ENCODE measurements around the gene CEP57L1. TPM values are rescaled to one million over a fixed set of nuclear protein-coding genes. Genes with fewer than 3 reads are reported as not detected.

Gene CEP57L1
- total RNA-seq, 1 donor from 2014 or later, result 17.5 TPM

GRCh38 chr6:109060571-109060970 is 34.7 kb upstream of the CEP57L1 start:
- Histone ChIP-seq H3K27me3 (ENCODE audit: insufficient read depth, low read length) (no peaks in the 10 kb centered on the region), H3K4me2 (ENCODE audit: low read length) (no peak overlapping the region), H3K9me3 (ENCODE audit: insufficient read depth, low read depth, low read length) (no peaks in the 10 kb centered on the region), H3K4me3 (ENCODE audit: insufficient read depth, low read depth, low read length) (no peak overlapping the region), H4K20me1 (ENCODE audit: insufficient read depth, low read length) (no peaks in the 10 kb centered on the region), H2AFZ (ENCODE audit: low read depth, low read length) (no peak overlapping the region), H3K4me1 (ENCODE audit: insufficient read depth, low read length) (no peaks in the 10 kb centered on the region), H3K27ac (ENCODE audit: low read depth, low read length) (no peak overlapping the region), H3K79me2 (ENCODE audit: insufficient read depth, low read length) (no peaks in the 10 kb centered on the region), H3K9ac (ENCODE audit: low read length) (no peak overlapping the region), H3K36me3 (ENCODE audit: insufficient read depth, low read length) (no peaks in the 10 kb centered on the region)
- no peak for DNase-seq (ENCODE audit: low read depth)
- Mint-ChIP-seq H3K9me3 (ENCODE audit: unreplicated experiment) (no peaks in the 10 kb centered on the region), H3K4me3 (ENCODE audit: unreplicated experiment) (no peak overlapping the region), H3K4me1 (ENCODE audit: low read depth, unreplicated experiment) (peaks cover 19% of the 10 kb centered on the region), H3K27ac (ENCODE audit: unreplicated experiment) (no peak overlapping the region), H3K36me3 (ENCODE audit: low read depth, unreplicated experiment) (no peaks in the 10 kb centered on the region), H3K27me3 (ENCODE audit: low read depth, unreplicated experiment) (no peaks in the 10 kb centered on the region)
- TF ChIP-seq, protein P1, sequence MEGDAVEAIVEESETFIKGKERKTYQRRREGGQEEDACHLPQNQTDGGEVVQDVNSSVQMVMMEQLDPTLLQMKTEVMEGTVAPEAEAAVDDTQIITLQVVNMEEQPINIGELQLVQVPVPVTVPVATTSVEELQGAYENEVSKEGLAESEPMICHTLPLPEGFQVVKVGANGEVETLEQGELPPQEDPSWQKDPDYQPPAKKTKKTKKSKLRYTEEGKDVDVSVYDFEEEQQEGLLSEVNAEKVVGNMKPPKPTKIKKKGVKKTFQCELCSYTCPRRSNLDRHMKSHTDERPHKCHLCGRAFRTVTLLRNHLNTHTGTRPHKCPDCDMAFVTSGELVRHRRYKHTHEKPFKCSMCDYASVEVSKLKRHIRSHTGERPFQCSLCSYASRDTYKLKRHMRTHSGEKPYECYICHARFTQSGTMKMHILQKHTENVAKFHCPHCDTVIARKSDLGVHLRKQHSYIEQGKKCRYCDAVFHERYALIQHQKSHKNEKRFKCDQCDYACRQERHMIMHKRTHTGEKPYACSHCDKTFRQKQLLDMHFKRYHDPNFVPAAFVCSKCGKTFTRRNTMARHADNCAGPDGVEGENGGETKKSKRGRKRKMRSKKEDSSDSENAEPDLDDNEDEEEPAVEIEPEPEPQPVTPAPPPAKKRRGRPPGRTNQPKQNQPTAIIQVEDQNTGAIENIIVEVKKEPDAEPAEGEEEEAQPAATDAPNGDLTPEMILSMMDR (IDR thresholded peaks at IDR 0.05; ENCODE audit: insufficient read depth, low read depth, low read length), result no peak
- TF ChIP-seq EZH2 (IDR thresholded peaks at IDR 0.05; ENCODE audit: insufficient read depth, low read length), result no peak
- FAIRE-seq, result no peak

DNA sequence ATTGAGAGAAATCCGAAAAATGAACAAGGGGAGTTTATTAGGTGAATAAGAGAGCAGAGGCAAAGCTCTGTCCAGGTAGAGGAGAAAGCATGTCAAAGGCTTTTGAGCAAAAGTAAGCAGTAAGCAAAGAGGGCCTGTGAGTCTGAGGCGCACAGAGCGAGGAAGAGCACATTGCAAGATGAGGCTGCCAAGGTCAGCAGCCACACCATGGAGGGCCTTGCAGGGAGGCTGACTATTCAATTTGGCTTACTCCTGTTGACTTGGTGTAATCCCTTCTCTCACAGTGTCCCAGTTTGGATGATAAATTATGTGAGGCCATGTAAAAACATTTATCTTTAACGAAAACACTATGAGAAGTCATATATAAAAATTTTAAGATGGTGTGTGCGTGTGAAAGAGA is 33.1 kb upstream of the CEP57L1 start:
- H3K4me2 ChIP-seq (ENCODE audit: low read length), result no peak overlapping the region
- H3K4me1 ChIP-seq (ENCODE audit: insufficient read depth, low read length), result no peaks in the 10 kb centered on the region
- H3K9me3 ChIP-seq (ENCODE audit: insufficient read depth, low read depth, low read length), result no peaks in the 10 kb centered on the region
- no peaks in the 10 kb centered on the region for H4K20me1 ChIP-seq (ENCODE audit: insufficient read depth, low read length)
- no peak overlapping the region for H3K27ac ChIP-seq (ENCODE audit: low read depth, low read length)
- Mint-ChIP-seq H3K9me3 (ENCODE audit: unreplicated experiment) (no peaks in the 10 kb centered on the region), H3K36me3 (ENCODE audit: low read depth, unreplicated experiment) (no peaks in the 10 kb centered on the region), H3K4me3 (ENCODE audit: unreplicated experiment) (no peak overlapping the region), H3K27ac (ENCODE audit: unreplicated experiment) (no peak overlapping the region), H3K27me3 (ENCODE audit: low read depth, unreplicated experiment) (no peaks in the 10 kb centered on the region), H3K4me1 (ENCODE audit: low read depth, unreplicated experiment) (peaks cover 16% of the 10 kb centered on the region)
- DNase-seq (ENCODE audit: low read depth), result no peak
- FAIRE-seq, result no peak
- H3K27me3 ChIP-seq (ENCODE audit: insufficient read depth, low read length), result no peaks in the 10 kb centered on the region
- H3K9ac ChIP-seq (ENCODE audit: low read length), result no peak overlapping the region
- H3K36me3 ChIP-seq (ENCODE audit: insufficient read depth, low read length), result no peaks in the 10 kb centered on the region
- TF ChIP-seq EZH2 (IDR thresholded peaks at IDR 0.05; ENCODE audit: insufficient read depth, low read length), result no peak
- TF ChIP-seq, protein P1 (IDR thresholded peaks at IDR 0.05; ENCODE audit: insufficient read depth, low read depth, low read length), result no peak
- H3K79me2 ChIP-seq (ENCODE audit: insufficient read depth, low read length), result no peaks in the 10 kb centered on the region
- no peak overlapping the region for H2AFZ ChIP-seq (ENCODE audit: low read depth, low read length)
- no peak overlapping the region for H3K4me3 ChIP-seq (ENCODE audit: insufficient read depth, low read depth, low read length)

GRCh38 chr6:109062767-109063352 is 32.4 kb upstream of the CEP57L1 start:
- no peak overlapping the region for H3K4me3 Mint-ChIP-seq (ENCODE audit: unreplicated experiment)
- Histone ChIP-seq H3K4me2 (ENCODE audit: low read length) (no peak overlapping the region), H3K27ac (ENCODE audit: low read depth, low read length) (no peak overlapping the region), H3K79me2 (ENCODE audit: insufficient read depth, low read length) (no peaks in the 10 kb centered on the region), H3K9ac (ENCODE audit: low read length) (no peak overlapping the region), H2AFZ (ENCODE audit: low read depth, low read length) (no peak overlapping the region), H4K20me1 (ENCODE audit: insufficient read depth, low read length) (no peaks in the 10 kb centered on the region), H3K4me3 (ENCODE audit: insufficient read depth, low read depth, low read length) (no peak overlapping the region), H3K4me1 (ENCODE audit: insufficient read depth, low read length) (no peaks in the 10 kb centered on the region), H3K36me3 (ENCODE audit: insufficient read depth, low read length) (no peaks in the 10 kb centered on the region), H3K9me3 (ENCODE audit: insufficient read depth, low read depth, low read length) (no peaks in the 10 kb centered on the region), H3K27me3 (ENCODE audit: insufficient read depth, low read length) (no peaks in the 10 kb centered on the region)
- no peaks in the 10 kb centered on the region for H3K36me3 Mint-ChIP-seq (ENCODE audit: low read depth, unreplicated experiment)
- H3K9me3 Mint-ChIP-seq (ENCODE audit: unreplicated experiment), result no peaks in the 10 kb centered on the region
- DNase-seq (ENCODE audit: low read depth), result no peak
- peaks cover 16% of the 10 kb centered on the region for H3K4me1 Mint-ChIP-seq (ENCODE audit: low read depth, unreplicated experiment)
- FAIRE-seq, result no peak
- TF ChIP-seq, protein P1 (IDR thresholded peaks at IDR 0.05; ENCODE audit: insufficient read depth, low read depth, low read length), result no peak
- TF ChIP-seq EZH2 (IDR thresholded peaks at IDR 0.05; ENCODE audit: insufficient read depth, low read length), result no peak
- no peak overlapping the region for H3K27ac Mint-ChIP-seq (ENCODE audit: unreplicated experiment)
- no peaks in the 10 kb centered on the region for H3K27me3 Mint-ChIP-seq (ENCODE audit: low read depth, unreplicated experiment)
